SK-N-SH (cell line): Measurements from ENCODE around the gene SNAP23.

Experiments
- CHD2 ChIP-seq: fragments of 150-350 bp; IDR thresholded peaks from 2 replicates; pipeline ENCODE4 v1.6.1; 2018; ENCODE audit warnings: low read length; ENCODE audit not compliant: partially characterized antibody
- CTCF ChIP-seq: fragments of 200-600 bp; sonication (generic); IDR thresholded peaks from 2 replicates; pipeline ENCODE4 v1.6.1; 2017; ENCODE audit warnings: antibody characterized with exemption, mild to moderate bottlenecking, moderate library complexity
- EP300 ChIP-seq, 2 experiments: IDR thresholded peaks; 2 replicates each; pipeline versions ENCODE4 v1.4.0 to v1.6.1; 2012; ENCODE audit warnings: borderline replicate concordance in 1 of 2, low read depth in 1 of 2, low read length in 1 of 2
- GATA2 ChIP-seq: sonication (generic); formaldehyde crosslinking; IDR thresholded peaks from 2 replicates; pipeline ENCODE4 v1.5.0; 2020; ENCODE audit warnings: mild to moderate bottlenecking, missing genetic modification reagents
- JUND ChIP-seq: IDR thresholded peaks from 2 replicates; pipeline ENCODE4 v1.4.0; 2012
- POLR2AphosphoS5 ChIP-seq: IDR thresholded peaks from 2 replicates; pipeline ENCODE4 v1.6.1; 2012; ENCODE audit warnings: low read depth, low read length
- RAD21 ChIP-seq: IDR thresholded peaks from 2 replicates; pipeline ENCODE4 v1.6.1; 2012; ENCODE audit warnings: mild to moderate bottlenecking, low read length
- REST ChIP-seq: IDR thresholded peaks from 2 replicates; pipeline ENCODE4 v1.6.1; 2012; ENCODE audit warnings: mild to moderate bottlenecking, low read depth, low read length, moderate library complexity
- RFX5 ChIP-seq: IDR thresholded peaks from 2 replicates; pipeline ENCODE4 v1.6.1; 2012; ENCODE audit warnings: mild to moderate bottlenecking, improper control_type of control experiment, low read length
- SIN3A ChIP-seq: IDR thresholded peaks from 2 replicates; pipeline ENCODE4 v1.6.1; 2012; ENCODE audit warnings: low read depth, mild to moderate bottlenecking, low read length, moderate library complexity, borderline replicate concordance
- USF1 ChIP-seq: IDR thresholded peaks from 2 replicates; pipeline ENCODE4 v1.4.0; 2012; ENCODE audit warnings: low read depth, borderline replicate concordance
- YY1 ChIP-seq: IDR thresholded peaks from 2 replicates; pipeline ENCODE4 v1.4.0; 2012; ENCODE audit warnings: low read depth, mild to moderate bottlenecking

GRCh38 chr15:42503825-42504224, 8.4 kb downstream of the SNAP23 start:
- TF ChIP-seq CTCF (no peak), RAD21 (no peak), USF1 (no peak), SIN3A (no peak), POLR2AphosphoS5 (no peak), EP300 (IDR thresholded peaks at IDR 0.05; ENCODE audit: borderline replicate concordance in 1 of 2, low read depth in 1 of 2, low read length in 1 of 2) (no peak), GATA2 (CRISPR knock-in tag) (no peak), REST (no peak), YY1 (no peak), JUND (no peak), RFX5 (no peak), CHD2 (no peak)
